Kidney (tissue), 14 donors: Measurements from ENCODE around the gene CD14. TPM values are rescaled to one million over a fixed set of nuclear protein-coding genes. Genes with fewer than 3 reads are reported as not detected.

Source experiments
- DNase-seq, 5 donors: peaks; one replicate each; pipeline ENCODE4 v3.0.0-alpha.2; 2013 to 2020
- FAIRE-seq: peaks from 2 replicates; lab custom pipeline; 2012; peaks lifted over from hg19 to GRCh38; lab: Jason Lieb, UNC
- H3K27ac ChIP-seq, 2 donors: one replicate each; pipeline ENCODE4 v1.7.0; 2013; ENCODE audit warnings: low read depth in 2 of 2, low read length in 2 of 2, inconsistent platforms in 1 of 2
- H3K27me3 ChIP-seq: one replicate; pipeline ENCODE4 v1.7.1; 2013; ENCODE audit warnings: low read length, inconsistent platforms; ENCODE audit not compliant: control insufficient read depth, insufficient read depth
- H3K36me3 ChIP-seq, 3 donors: one replicate each; pipeline versions ENCODE4 v1.7.0 to v1.7.1; 2013; ENCODE audit warnings: low read length in 3 of 3, control low read depth in 1 of 3, inconsistent platforms in 1 of 3; ENCODE audit not compliant: insufficient read depth in 3 of 3, control insufficient read depth in 2 of 3
- H3K4me1 ChIP-seq, 3 donors: one replicate each; pipeline versions ENCODE4 v1.7.0 to v1.7.1; 2013; ENCODE audit warnings: low read length in 3 of 3, inconsistent platforms in 1 of 3, low read depth in 1 of 3; ENCODE audit not compliant: control insufficient read depth in 2 of 3, insufficient read depth in 2 of 3
- H3K4me3 ChIP-seq, 3 donors: one replicate each; pipeline versions ENCODE4 v1.7.0 to v1.8.1; 2013; ENCODE audit warnings: low read length in 3 of 3, control low read depth in 1 of 3, inconsistent platforms in 1 of 3
- H3K9ac ChIP-seq, 3 donors: one replicate each; pipeline versions ENCODE4 v1.7.0 to v1.7.1; 2013; ENCODE audit warnings: low read length in 3 of 3, control low read depth in 1 of 3, inconsistent platforms in 1 of 3
- H3K9me3 ChIP-seq, 3 donors: one replicate each; pipeline versions ENCODE4 v1.7.0 to v1.7.1; 2013; ENCODE audit warnings: low read length in 3 of 3, control low read depth in 1 of 3, inconsistent platforms in 1 of 3; ENCODE audit not compliant: control insufficient read depth in 2 of 3, insufficient read depth in 1 of 3
- intact Hi-C: fragments of 100-400 bp; cut with DNase I; formaldehyde crosslinking; loops from one replicate; pipeline ENCODE4 v1.11.1; 2022
- polyA plus RNA-seq: library from polyadenylated mRNA; stranded (reverse); fragments of 350-450 nt; fragmentation: Illumina TruSeq; extraction: RNeasy Lipid Tissue Mini Kit (QIAGEN cat#74804); gene quantifications from one replicate; pipeline ENCODE4 v1.2.3, GENCODE V29; 2014; ENCODE audit warnings: low read depth, low replicate concordance; ENCODE audit not compliant: insufficient read depth
- total RNA-seq: library from RNA; stranded (reverse); fragmentation: NEBNext Ultra II Directional; extraction: Animal tissue kit (Norgen Biotek cat#: 25700); gene quantifications from one replicate; pipeline ENCODE4 v1.2.1, GENCODE V29; 2021
- TF ChIP-seq, protein P1 (sequence below): IDR thresholded peaks from 3 replicates; pipeline ENCODE4 v1.5.1; 2012; ENCODE audit warnings: mild to moderate bottlenecking, moderate library complexity, borderline replicate concordance; ENCODE audit not compliant: insufficient read depth; ENCODE audit errors: extremely low read depth
- donor health status: control.
- donor health status: control.
- donor health status: control.
- donor health status: control.
- donor health status: control.
- donor health status: DM: yes; HTN: yes; CAD: no.
- donor health status: Normal renal cell carcinoma (clear cell type).

The CD14 gene
- total and polyA plus RNA-seq, 2 donors from 2014 or later = 43.8 to 68.8 TPM

- DNase-seq (no peak), FAIRE-seq (no peak)
- intact Hi-C loops = no loop called here
- Histone ChIP-seq H3K27ac (no peak overlapping the region), H3K27me3 (no peaks in the 10 kb centered on the region), H3K4me1 (no peaks in the 10 kb centered on the region), H3K9me3 (no peaks in the 10 kb centered on the region), H3K9ac (no peak overlapping the region), H3K36me3 (peaks cover 7 to 43% (median 27%) of the 10 kb centered on the region in 3 donors), H3K4me3 (no peak overlapping the region)
- TF ChIP-seq, protein P1, sequence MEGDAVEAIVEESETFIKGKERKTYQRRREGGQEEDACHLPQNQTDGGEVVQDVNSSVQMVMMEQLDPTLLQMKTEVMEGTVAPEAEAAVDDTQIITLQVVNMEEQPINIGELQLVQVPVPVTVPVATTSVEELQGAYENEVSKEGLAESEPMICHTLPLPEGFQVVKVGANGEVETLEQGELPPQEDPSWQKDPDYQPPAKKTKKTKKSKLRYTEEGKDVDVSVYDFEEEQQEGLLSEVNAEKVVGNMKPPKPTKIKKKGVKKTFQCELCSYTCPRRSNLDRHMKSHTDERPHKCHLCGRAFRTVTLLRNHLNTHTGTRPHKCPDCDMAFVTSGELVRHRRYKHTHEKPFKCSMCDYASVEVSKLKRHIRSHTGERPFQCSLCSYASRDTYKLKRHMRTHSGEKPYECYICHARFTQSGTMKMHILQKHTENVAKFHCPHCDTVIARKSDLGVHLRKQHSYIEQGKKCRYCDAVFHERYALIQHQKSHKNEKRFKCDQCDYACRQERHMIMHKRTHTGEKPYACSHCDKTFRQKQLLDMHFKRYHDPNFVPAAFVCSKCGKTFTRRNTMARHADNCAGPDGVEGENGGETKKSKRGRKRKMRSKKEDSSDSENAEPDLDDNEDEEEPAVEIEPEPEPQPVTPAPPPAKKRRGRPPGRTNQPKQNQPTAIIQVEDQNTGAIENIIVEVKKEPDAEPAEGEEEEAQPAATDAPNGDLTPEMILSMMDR = no peak
Observed at GRCh38 chr5:140674629-140675028, 41.7 kb upstream of the CD14 start.

DNA sequence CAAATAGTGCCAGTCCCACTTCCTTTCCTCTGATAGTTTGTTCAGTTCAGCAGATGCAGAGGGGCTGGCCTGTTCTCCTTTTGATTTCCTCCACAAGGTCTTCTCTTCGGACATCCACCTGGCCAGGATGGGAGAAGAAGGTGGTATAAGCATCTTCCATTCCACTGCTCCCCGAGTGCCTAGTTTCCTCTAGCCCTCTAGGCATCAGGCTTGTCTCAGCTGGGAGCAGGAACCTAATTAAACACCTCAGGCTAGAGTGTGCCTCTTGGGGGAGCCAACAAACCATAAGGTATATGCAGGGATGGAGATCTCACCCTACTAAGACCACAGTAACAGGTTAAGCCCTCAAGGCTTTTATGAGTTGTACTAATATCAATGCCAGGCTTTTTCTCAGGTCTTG is 41.2 kb upstream of the CD14 start:
- TF ChIP-seq, protein P1 = no peak
- FAIRE-seq (no peak), DNase-seq (no peak)
- no peaks in the 10 kb centered on the region for H3K9me3 ChIP-seq
- H3K27ac ChIP-seq = no peak overlapping the region
- H3K9ac ChIP-seq = no peak overlapping the region
- no peaks in the 10 kb centered on the region for H3K27me3 ChIP-seq
- H3K36me3 ChIP-seq = peaks cover 7 to 43% (median 32%) of the 10 kb centered on the region in 3 donors
- H3K4me3 ChIP-seq = no peak overlapping the region
- H3K4me1 ChIP-seq = no peaks in the 10 kb centered on the region
- intact Hi-C loops = no loop called here

- TF ChIP-seq, protein P1 = no peak
- intact Hi-C loops = no loop called here
- FAIRE-seq (no peak), DNase-seq (peak in 1 of 5 donors; percentile 73)
- Histone ChIP-seq H3K4me1 (no peaks in the 10 kb centered on the region), H3K27me3 (no peaks in the 10 kb centered on the region), H3K9ac (no peak within 1 kb of the TSS), H3K4me3 (no peak within 1 kb of the TSS), H3K9me3 (no peaks in the 10 kb centered on the region), H3K27ac (no peak within 1 kb of the TSS), H3K36me3 (peaks cover 7 to 45% (median 39%) of the 10 kb centered on the region in 3 donors)
Observed at GRCh38 chr5:140673187-140673976, 40.4 kb upstream of the CD14 start, which contains the start of gene DND1. Gene DND1 (minus strand): TSS chr5:140673576. CDS start chr5:140673542, 34 bp downstream.
